Gastrocnemius medialis (tissue), 4 donors: Measurements from ENCODE around the gene RGMA.

Experiments used
- POLR2A ChIP-seq, 2 donors: fragments of 450-650 bp; IDR thresholded peaks; one replicate each; pipeline ENCODE4 v1.6.1; 2017; ENCODE audit warnings: antibody characterized with exemption in 2 of 2, mild to moderate bottlenecking in 2 of 2, moderate library complexity in 2 of 2
- TF ChIP-seq, protein P1 (sequence below), 5 experiments: fragments of 450-650 bp in 3 of 5; fragments of 200-600 bp in 2 of 5; sonication (generic) in 2 of 5; IDR thresholded peaks in 4 of 5; conservative IDR thresholded peaks in 1 of 5; 1 replicate in 4 of 5; 2 replicates in 1 of 5; pipeline ENCODE4 v1.5.1; 2016 to 2019; ENCODE audit warnings: antibody characterized with exemption in 5 of 5, mild to moderate bottlenecking in 3 of 5, moderate library complexity in 3 of 5

DNA sequence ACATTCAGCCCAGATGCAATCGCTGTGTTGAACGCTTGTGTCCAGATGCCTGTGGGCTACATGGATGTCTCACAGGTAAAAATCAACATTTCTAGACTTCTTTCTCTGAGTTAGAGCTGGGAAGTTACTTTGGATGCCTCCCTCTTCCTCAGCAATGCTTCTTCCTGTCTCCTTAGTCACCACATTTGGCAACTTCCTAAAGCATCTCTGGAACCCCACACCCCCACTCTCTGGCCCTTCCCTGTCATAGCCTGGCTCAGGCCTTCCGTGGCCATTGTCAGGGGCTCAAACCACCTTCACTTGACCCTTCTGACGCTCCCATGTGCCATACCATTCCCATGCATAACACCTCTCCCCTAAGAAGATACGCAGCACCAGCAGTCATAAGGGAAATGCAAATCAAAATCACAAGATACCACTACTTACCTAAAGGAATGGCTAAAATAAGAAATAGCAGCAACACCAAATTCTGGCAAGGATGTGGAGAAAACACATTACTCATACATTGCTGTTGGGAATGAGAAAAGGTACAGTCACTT lies 21.6 kb upstream of the RGMA start:
- TF ChIP-seq, protein P1, sequence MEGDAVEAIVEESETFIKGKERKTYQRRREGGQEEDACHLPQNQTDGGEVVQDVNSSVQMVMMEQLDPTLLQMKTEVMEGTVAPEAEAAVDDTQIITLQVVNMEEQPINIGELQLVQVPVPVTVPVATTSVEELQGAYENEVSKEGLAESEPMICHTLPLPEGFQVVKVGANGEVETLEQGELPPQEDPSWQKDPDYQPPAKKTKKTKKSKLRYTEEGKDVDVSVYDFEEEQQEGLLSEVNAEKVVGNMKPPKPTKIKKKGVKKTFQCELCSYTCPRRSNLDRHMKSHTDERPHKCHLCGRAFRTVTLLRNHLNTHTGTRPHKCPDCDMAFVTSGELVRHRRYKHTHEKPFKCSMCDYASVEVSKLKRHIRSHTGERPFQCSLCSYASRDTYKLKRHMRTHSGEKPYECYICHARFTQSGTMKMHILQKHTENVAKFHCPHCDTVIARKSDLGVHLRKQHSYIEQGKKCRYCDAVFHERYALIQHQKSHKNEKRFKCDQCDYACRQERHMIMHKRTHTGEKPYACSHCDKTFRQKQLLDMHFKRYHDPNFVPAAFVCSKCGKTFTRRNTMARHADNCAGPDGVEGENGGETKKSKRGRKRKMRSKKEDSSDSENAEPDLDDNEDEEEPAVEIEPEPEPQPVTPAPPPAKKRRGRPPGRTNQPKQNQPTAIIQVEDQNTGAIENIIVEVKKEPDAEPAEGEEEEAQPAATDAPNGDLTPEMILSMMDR (IDR thresholded peaks at IDR 0.05 in 4 of 5, conservative IDR thresholded peaks at IDR 0.05 in 1 of 5), result no peak
- TF ChIP-seq POLR2A (IDR thresholded peaks at IDR 0.05), result no peak
